ENCODE measurements around the gene CRHBP.
"Not testable (repeated sequence)": the region's sequence is repeated elsewhere in the genome, so short reads cannot be mapped to it uniquely, and the experiment has no call there.

Gene CRHBP

DNA sequence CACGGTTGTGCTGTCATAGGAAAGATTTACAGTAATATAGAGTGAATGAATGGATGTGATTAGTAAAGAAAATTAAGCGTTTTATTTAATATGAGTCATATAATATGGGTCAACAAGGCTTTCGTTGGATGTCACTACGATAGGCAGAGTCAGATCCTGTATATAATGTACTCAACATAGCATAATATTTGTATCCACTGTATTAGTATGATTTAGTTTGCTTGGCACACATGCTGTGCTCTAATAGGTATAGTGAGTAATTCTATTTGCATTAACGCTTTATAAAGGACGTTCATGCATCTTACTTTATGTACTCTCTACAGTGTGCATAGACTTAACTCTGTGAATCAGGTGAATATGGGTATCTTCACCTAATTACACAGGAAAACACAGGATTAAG is 41.5 kb downstream of the CRHBP start:
- TF ChIP-seq, protein P1, sequence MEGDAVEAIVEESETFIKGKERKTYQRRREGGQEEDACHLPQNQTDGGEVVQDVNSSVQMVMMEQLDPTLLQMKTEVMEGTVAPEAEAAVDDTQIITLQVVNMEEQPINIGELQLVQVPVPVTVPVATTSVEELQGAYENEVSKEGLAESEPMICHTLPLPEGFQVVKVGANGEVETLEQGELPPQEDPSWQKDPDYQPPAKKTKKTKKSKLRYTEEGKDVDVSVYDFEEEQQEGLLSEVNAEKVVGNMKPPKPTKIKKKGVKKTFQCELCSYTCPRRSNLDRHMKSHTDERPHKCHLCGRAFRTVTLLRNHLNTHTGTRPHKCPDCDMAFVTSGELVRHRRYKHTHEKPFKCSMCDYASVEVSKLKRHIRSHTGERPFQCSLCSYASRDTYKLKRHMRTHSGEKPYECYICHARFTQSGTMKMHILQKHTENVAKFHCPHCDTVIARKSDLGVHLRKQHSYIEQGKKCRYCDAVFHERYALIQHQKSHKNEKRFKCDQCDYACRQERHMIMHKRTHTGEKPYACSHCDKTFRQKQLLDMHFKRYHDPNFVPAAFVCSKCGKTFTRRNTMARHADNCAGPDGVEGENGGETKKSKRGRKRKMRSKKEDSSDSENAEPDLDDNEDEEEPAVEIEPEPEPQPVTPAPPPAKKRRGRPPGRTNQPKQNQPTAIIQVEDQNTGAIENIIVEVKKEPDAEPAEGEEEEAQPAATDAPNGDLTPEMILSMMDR (IDR thresholded peaks at IDR 0.05; ENCODE audit: low read depth, low read length), result no peak
- H3K4me3 ChIP-seq (replicated peaks in 1 of 2; ENCODE audit: low read depth in 2 of 2, low read length in 2 of 2), result no peak overlapping the region
- DNase-seq (ENCODE audit: low read depth in 2 of 2), result no peak

DNA sequence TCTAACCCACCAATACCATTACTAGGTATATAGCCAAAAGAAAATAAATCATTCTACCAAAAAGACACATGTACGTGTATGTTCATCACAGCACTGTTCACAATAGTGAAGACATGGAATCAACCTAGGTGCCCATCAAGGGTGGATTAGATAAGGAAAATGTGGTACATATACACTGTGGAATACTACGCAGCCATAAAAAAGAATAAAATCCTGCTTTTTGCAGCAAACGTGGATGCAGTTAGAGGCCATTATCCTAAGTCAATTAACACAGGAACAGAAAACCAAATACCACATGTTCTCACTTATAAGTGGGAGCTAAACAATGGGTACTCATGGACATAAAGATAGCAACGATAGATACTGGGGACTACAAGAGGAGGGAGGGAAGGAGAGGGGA is 45.4 kb downstream of the CRHBP start:
- DNase-seq (ENCODE audit: low read depth in 2 of 2), result not testable (repeated sequence)

DNA sequence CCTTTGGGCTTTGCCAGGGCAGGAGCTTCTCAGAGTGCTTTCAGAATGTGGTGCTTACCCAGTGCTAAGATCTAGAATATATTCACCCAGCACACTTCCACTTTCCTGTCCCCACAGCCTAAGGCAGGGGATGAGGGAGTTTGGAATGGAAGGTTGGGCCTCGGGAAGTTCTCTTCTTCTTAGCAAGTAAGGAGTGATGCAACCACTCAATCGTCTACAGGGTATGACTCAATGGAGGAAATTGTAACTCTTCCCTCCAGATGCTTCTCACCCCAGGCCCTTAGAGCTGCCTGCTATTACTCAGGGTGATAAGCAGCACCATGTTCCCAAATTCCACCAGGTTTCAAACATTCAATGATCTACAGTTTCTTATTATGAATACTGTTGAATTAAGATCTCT is 46.6 kb downstream of the CRHBP start:
- DNase-seq (ENCODE audit: low read depth in 2 of 2), result peak; percentile 54 to 92
- TF ChIP-seq, protein P1 (IDR thresholded peaks at IDR 0.05; ENCODE audit: low read depth, low read length), result no peak
- H3K4me3 ChIP-seq (replicated peaks in 1 of 2; ENCODE audit: low read depth in 2 of 2, low read length in 2 of 2), result no peak overlapping the region

More for the DNA sequence above, 45.4 kb downstream of the CRHBP start:
- H3K4me3 ChIP-seq (replicated peaks in 1 of 2; ENCODE audit: low read depth in 2 of 2, low read length in 2 of 2), result not testable (repeated sequence)

DNA sequence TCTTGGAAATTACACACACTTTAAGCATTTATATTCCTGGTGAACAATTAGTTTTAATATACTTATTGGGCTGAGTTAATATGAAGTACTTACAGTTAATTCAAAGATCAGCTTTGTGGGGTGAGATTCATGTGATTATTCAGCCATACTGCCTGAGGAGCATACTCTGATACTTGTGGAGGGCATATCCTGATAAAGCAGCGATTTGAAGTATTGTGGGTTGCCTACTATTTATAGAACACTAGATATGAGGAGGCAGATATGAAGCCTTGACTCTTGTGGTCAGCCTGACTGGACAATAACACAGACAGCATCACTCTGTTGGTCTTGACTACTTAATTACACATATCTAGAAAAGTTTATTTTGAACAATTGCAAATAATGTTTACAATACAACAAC is 50.4 kb downstream of the CRHBP start:
- TF ChIP-seq, protein P1 (IDR thresholded peaks at IDR 0.05; ENCODE audit: low read depth, low read length), result no peak
- DNase-seq (ENCODE audit: low read depth in 2 of 2), result no peak
- H3K4me3 ChIP-seq (replicated peaks in 1 of 2; ENCODE audit: low read depth in 2 of 2, low read length in 2 of 2), result no peak overlapping the region

DNA sequence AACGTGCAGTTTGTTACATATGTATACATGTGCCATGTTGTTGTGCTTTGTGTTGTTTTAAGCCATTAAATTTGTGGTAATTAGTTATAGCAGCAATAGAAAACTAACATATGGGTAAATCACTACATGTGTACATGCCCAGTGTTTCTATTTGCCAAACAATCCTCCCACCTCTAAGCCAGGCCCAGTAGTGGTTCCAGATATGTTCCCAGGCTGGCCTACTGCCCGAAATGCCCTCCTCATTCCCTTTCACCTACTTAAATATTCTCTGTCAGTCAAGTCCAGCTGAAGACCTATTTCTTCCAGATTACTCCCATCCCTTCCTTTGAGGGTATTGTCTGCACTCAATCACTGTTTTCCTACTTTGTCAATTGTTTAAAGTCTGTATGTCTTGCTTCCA is 53.3 kb downstream of the CRHBP start:
- no peak overlapping the region for H3K4me3 ChIP-seq (replicated peaks in 1 of 2; ENCODE audit: low read depth in 2 of 2, low read length in 2 of 2)
- DNase-seq (ENCODE audit: low read depth in 2 of 2), result no peak
- TF ChIP-seq, protein P1 (IDR thresholded peaks at IDR 0.05; ENCODE audit: low read depth, low read length), result no peak

DNA sequence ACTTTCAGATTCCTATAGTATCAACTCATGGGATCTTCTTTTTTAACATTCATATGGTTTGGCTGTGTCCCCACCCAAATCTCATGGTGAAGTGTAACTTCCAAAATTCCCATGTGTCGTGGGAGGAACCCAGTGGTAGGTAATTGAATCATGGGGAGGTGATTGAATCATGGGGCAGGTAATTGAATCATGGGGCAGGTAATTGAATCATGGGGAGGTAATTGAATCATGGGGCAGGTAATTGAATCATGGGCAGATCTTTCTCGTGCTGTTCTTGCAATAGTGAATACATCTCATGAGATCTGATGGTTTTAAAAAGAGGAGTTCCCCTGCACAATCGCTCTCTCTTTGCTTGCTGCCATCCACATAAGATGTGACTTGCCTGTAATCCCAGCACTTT is 55.6 kb downstream of the CRHBP start:
- TF ChIP-seq, protein P1 (IDR thresholded peaks at IDR 0.05; ENCODE audit: low read depth, low read length), result no peak
- DNase-seq (ENCODE audit: low read depth in 2 of 2), result no peak
- H3K4me3 ChIP-seq (replicated peaks in 1 of 2; ENCODE audit: low read depth in 2 of 2, low read length in 2 of 2), result no peak overlapping the region

DNA sequence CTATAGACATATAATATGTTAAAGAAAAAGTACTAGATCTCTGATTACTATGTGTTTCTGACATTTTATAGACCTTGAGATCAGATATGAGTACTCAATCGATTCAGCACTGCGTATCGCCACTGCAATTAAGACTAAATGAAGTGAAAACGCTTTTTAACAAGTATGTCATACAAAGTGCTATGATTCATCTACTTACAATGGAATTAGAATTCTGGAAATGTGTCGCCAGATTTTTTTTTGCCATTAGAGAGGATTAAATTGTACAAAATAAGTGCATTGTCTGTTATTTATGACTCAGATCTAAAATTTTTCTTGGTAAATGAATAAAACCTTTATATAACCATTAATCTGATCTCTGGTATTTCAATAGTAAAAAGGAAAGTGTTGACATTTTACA is 57.4 kb downstream of the CRHBP start:
- DNase-seq (ENCODE audit: low read depth in 2 of 2), result no peak
- TF ChIP-seq, protein P1 (IDR thresholded peaks at IDR 0.05; ENCODE audit: low read depth, low read length), result no peak
- H3K4me3 ChIP-seq (replicated peaks in 1 of 2; ENCODE audit: low read depth in 2 of 2, low read length in 2 of 2), result no peak overlapping the region

Data from cardiac fibroblast (primary cell).